ENCODE measurements around the gene COL9A3. TPM values are rescaled to one million over a fixed set of nuclear protein-coding genes. Genes with fewer than 3 reads are reported as not detected.

The COL9A3 gene
- total RNA-seq, 6 experiments from 2014 or later: 1.5 to 7.6 (median 3.5) TPM

- Histone ChIP-seq H3K36me3 (no peaks in the 10 kb centered on the region), H3K27ac (no peak overlapping the region), H3K4me3 (no peak overlapping the region), H3K9me3 (no peaks in the 10 kb centered on the region), H3K4me1 (peaks cover 0 to 4% (median 0%) of the 10 kb centered on the region in 4 donors), H3K27me3 (no peaks in the 10 kb centered on the region)
- intact Hi-C loops (cut with DNase I): loop anchor here in 1 of 2 donors (10.0 kb wide), 1 partner anchor 130 kb away; the partner anchor contains the start of gene BHLHE23
- DNase-seq: no peak
- TF ChIP-seq POLR2A (IDR thresholded peaks at IDR 0.05) (no peak), CTCF (IDR thresholded peaks at IDR 0.05) (no peak)
- no peak for ATAC-seq
- 47% methylated on average over 3 of the region's 14 CpGs for WGBS (ENCODE audit: insufficient coverage, low coverage, low lambda C conversion rate, missing lambda C conversion rate)
Observed at GRCh38 chr20:62874964-62875344, 58.1 kb downstream of the COL9A3 start.

GRCh38 chr20:62875419-62876361 is 58.8 kb downstream of the COL9A3 start:
- Histone ChIP-seq H3K27ac (peak overlapping the region; percentile 23 to 59 (median 31)), H3K36me3 (peaks cover 0 to 3% (median 0%) of the 10 kb centered on the region in 4 donors), H3K4me1 (peaks cover 0 to 4% (median 0%) of the 10 kb centered on the region in 4 donors), H3K27me3 (no peaks in the 10 kb centered on the region), H3K9me3 (no peaks in the 10 kb centered on the region), H3K4me3 (no peak overlapping the region)
- TF ChIP-seq CTCF (IDR thresholded peaks at IDR 0.05) (peak; percentile 18 to 41 (median 28)), POLR2A (IDR thresholded peaks at IDR 0.05) (no peak)
- DNase-seq: peak in 2 of 3 donors; percentile 76 to 80
- 36% methylated on average over 20 of the region's 34 CpGs for WGBS (ENCODE audit: insufficient coverage, low coverage, low lambda C conversion rate, missing lambda C conversion rate)
- ATAC-seq: peak; percentile 75 to 86 (median 78)
- intact Hi-C loops (cut with DNase I): loop anchor here in 1 of 2 donors (10.0 kb wide), 1 partner anchor 129 kb away; the partner anchor contains the start of gene BHLHE23

- no peaks in the 10 kb centered on the region for H3K27me3 ChIP-seq
- ATAC-seq: peak in 1 of 4 donors; percentile 14
- WGBS (ENCODE audit: insufficient coverage, low coverage, low lambda C conversion rate, missing lambda C conversion rate): 70% methylated on average over 9 of the region's 13 CpGs
Observed at GRCh38 chr20:62876501-62876901, 59.7 kb downstream of the COL9A3 start.

More at GRCh38 chr20:62876501-62876901, 59.7 kb downstream of the COL9A3 start:
- Histone ChIP-seq H3K4me1 (peaks cover 0 to 4% (median 0%) of the 10 kb centered on the region in 4 donors), H3K9me3 (no peaks in the 10 kb centered on the region), H3K4me3 (no peak overlapping the region), H3K36me3 (peaks cover 0 to 10% (median 1%) of the 10 kb centered on the region in 4 donors), H3K27ac (peak overlapping the region in 2 of 3 donors; percentile 23 to 59)
- intact Hi-C loops (cut with DNase I): loop anchor here in 1 of 2 donors (10.0 kb wide), 1 partner anchor 128 kb away; the partner anchor contains the start of gene BHLHE23
- no peak for TF ChIP-seq CTCF (IDR thresholded peaks at IDR 0.05)
- TF ChIP-seq POLR2A (IDR thresholded peaks at IDR 0.05): no peak
- no peak for DNase-seq
